ENCODE results near the gene DUS4L. TPM values are rescaled to one million over a fixed set of nuclear protein-coding genes. Genes with fewer than 3 reads are reported as not detected.
"Not testable (repeated sequence)": the region's sequence is repeated elsewhere in the genome, so short reads cannot be mapped to it uniquely, and the experiment has no call there.

The DUS4L gene
- total RNA-seq, 1 experiment from 2014 or later, result 9.1 TPM

DNA sequence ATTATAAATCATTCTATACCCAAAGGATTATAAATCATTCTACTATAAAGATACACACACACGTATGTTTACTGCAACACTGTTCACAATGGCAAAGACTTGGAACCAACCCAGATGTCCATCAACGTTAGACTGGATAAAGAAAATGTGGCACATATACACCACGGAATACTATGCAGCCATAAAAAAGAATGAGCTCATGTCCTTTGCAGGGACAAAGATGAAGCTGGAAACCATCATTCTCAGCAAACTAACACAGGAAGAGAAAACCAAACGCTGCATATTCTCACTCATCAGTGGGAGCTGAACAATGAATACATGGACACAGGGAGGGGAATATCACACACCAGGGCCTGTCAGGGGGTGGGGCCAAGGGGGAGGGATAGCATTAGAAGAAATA, 26.5 kb upstream of the DUS4L start:
- H3K4me3 ChIP-seq (ENCODE audit: low read depth in 2 of 2, low read length in 2 of 2); CTCF ChIA-PET; ATAC-seq; H3K36me3 ChIP-seq (ENCODE audit: control insufficient read depth, insufficient read depth, low read length); BruUV-seq (replicated peaks); DNase-seq (ENCODE audit: low read depth, low spot score); H3K4me1 ChIP-seq (ENCODE audit: control insufficient read depth, insufficient read depth, low read length); H3K27me3 ChIP-seq (ENCODE audit: control insufficient read depth, insufficient read depth, low read length); POLR2A ChIA-PET; H3K9me3 ChIP-seq (ENCODE audit: control insufficient read depth, insufficient read depth, low read depth, low read length); intact Hi-C loops (cut with micrococcal nuclease; ENCODE audit: unreplicated experiment); in situ Hi-C loops (cut with HindIII; ENCODE audit: low pct_unique_long_range_greater_than_20kb, low sequenced_read_pairs); H3K27ac ChIP-seq (ENCODE audit: low read length): not testable (repeated sequence)

GRCh38 chr7:107538001-107538400, 25.8 kb upstream of the DUS4L start:
- CTCF ChIA-PET, result no interaction called here
- Histone ChIP-seq H3K27me3 (ENCODE audit: control insufficient read depth, insufficient read depth, low read length) (no peaks in the 10 kb centered on the region), H3K27ac (ENCODE audit: low read length) (no peak overlapping the region), H3K9me3 (ENCODE audit: control insufficient read depth, insufficient read depth, low read depth, low read length) (no peaks in the 10 kb centered on the region), H3K4me1 (ENCODE audit: control insufficient read depth, insufficient read depth, low read length) (no peaks in the 10 kb centered on the region), H3K4me3 (ENCODE audit: low read depth in 2 of 2, low read length in 2 of 2) (no peak overlapping the region), H3K36me3 (ENCODE audit: control insufficient read depth, insufficient read depth, low read length) (no peaks in the 10 kb centered on the region)
- POLR2A ChIA-PET, result no interaction called here
- ATAC-seq (no peak), DNase-seq (ENCODE audit: low read depth, low spot score) (no peak)
- no TSS peak for BruUV-seq (replicated peaks)
- in situ Hi-C loops (cut with HindIII; ENCODE audit: low pct_unique_long_range_greater_than_20kb, low sequenced_read_pairs) (no loop called here), intact Hi-C loops (cut with micrococcal nuclease; ENCODE audit: unreplicated experiment) (no loop called here)
- TF ChIP-seq SIN3A (IDR thresholded peaks at IDR 0.05; ENCODE audit: borderline replicate concordance, insufficient read depth, low read depth, low read length) (no peak), TCF7L2 (IDR thresholded peaks at IDR 0.05; ENCODE audit: low read depth, low read length) (no peak), POLR2AphosphoS5 (IDR thresholded peaks at IDR 0.05; ENCODE audit: low read depth, low read length) (no peak)
- TF ChIP-seq, protein P1, sequence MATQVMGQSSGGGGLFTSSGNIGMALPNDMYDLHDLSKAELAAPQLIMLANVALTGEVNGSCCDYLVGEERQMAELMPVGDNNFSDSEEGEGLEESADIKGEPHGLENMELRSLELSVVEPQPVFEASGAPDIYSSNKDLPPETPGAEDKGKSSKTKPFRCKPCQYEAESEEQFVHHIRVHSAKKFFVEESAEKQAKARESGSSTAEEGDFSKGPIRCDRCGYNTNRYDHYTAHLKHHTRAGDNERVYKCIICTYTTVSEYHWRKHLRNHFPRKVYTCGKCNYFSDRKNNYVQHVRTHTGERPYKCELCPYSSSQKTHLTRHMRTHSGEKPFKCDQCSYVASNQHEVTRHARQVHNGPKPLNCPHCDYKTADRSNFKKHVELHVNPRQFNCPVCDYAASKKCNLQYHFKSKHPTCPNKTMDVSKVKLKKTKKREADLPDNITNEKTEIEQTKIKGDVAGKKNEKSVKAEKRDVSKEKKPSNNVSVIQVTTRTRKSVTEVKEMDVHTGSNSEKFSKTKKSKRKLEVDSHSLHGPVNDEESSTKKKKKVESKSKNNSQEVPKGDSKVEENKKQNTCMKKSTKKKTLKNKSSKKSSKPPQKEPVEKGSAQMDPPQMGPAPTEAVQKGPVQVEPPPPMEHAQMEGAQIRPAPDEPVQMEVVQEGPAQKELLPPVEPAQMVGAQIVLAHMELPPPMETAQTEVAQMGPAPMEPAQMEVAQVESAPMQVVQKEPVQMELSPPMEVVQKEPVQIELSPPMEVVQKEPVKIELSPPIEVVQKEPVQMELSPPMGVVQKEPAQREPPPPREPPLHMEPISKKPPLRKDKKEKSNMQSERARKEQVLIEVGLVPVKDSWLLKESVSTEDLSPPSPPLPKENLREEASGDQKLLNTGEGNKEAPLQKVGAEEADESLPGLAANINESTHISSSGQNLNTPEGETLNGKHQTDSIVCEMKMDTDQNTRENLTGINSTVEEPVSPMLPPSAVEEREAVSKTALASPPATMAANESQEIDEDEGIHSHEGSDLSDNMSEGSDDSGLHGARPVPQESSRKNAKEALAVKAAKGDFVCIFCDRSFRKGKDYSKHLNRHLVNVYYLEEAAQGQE (IDR thresholded peaks at IDR 0.05; ENCODE audit: insufficient read depth in 1 of 2, low read depth in 2 of 2, low read length in 1 of 2), result no peak
- TF ChIP-seq, protein P2, sequence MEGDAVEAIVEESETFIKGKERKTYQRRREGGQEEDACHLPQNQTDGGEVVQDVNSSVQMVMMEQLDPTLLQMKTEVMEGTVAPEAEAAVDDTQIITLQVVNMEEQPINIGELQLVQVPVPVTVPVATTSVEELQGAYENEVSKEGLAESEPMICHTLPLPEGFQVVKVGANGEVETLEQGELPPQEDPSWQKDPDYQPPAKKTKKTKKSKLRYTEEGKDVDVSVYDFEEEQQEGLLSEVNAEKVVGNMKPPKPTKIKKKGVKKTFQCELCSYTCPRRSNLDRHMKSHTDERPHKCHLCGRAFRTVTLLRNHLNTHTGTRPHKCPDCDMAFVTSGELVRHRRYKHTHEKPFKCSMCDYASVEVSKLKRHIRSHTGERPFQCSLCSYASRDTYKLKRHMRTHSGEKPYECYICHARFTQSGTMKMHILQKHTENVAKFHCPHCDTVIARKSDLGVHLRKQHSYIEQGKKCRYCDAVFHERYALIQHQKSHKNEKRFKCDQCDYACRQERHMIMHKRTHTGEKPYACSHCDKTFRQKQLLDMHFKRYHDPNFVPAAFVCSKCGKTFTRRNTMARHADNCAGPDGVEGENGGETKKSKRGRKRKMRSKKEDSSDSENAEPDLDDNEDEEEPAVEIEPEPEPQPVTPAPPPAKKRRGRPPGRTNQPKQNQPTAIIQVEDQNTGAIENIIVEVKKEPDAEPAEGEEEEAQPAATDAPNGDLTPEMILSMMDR (IDR thresholded peaks at IDR 0.05), result no peak

- H3K36me3 ChIP-seq (ENCODE audit: control insufficient read depth, insufficient read depth, low read length), result no peaks in the 10 kb centered on the region
- in situ Hi-C loops (cut with HindIII; ENCODE audit: low pct_unique_long_range_greater_than_20kb, low sequenced_read_pairs), result no loop called here
These were observed 20.3 kb upstream of the DUS4L start for GRCh38 chr7:107543338-107543993.

More at GRCh38 chr7:107543338-107543993, 20.3 kb upstream of the DUS4L start:
- Histone ChIP-seq H3K4me3 (ENCODE audit: low read depth in 2 of 2, low read length in 2 of 2) (no peak overlapping the region), H3K9me3 (ENCODE audit: control insufficient read depth, insufficient read depth, low read depth, low read length) (no peaks in the 10 kb centered on the region), H3K4me1 (ENCODE audit: control insufficient read depth, insufficient read depth, low read length) (no peaks in the 10 kb centered on the region), H3K27ac (ENCODE audit: low read length) (no peak overlapping the region), H3K27me3 (ENCODE audit: control insufficient read depth, insufficient read depth, low read length) (no peaks in the 10 kb centered on the region)
- DNase-seq (ENCODE audit: low read depth, low spot score), result no peak
- POLR2A ChIA-PET, result no interaction called here
- CTCF ChIA-PET, result no interaction called here
- BruUV-seq (replicated peaks), result no TSS peak
- intact Hi-C loops (cut with micrococcal nuclease; ENCODE audit: unreplicated experiment), result no loop called here
- no peak for ATAC-seq
- TF ChIP-seq, protein P1 (IDR thresholded peaks at IDR 0.05; ENCODE audit: insufficient read depth in 1 of 2, low read depth in 2 of 2, low read length in 1 of 2), result no peak
- TF ChIP-seq TCF7L2 (IDR thresholded peaks at IDR 0.05; ENCODE audit: low read depth, low read length) (no peak), POLR2AphosphoS5 (IDR thresholded peaks at IDR 0.05; ENCODE audit: low read depth, low read length) (no peak), SIN3A (IDR thresholded peaks at IDR 0.05; ENCODE audit: borderline replicate concordance, insufficient read depth, low read depth, low read length) (no peak)
- TF ChIP-seq, protein P2 (IDR thresholded peaks at IDR 0.05), result no peak
